ENCODE results near the gene CYFIP1.

GRCh38 chr15:22933641-22934061 lies 46.5 kb downstream of the CYFIP1 start:
- no peak for TF ChIP-seq CTCF (IDR thresholded peaks at IDR 0.05 in 8 of 11, conservative IDR thresholded peaks at IDR 0.05 in 3 of 11)
- TF ChIP-seq POLR2A (IDR thresholded peaks at IDR 0.05): no peak
- no peak for TF ChIP-seq POLR2AphosphoS5 (IDR thresholded peaks at IDR 0.05)

All from spleen (tissue), 7 donors.